CD4-positive, alpha-beta T cell treated with Interleukin-12 subunit alpha and Interleukin-12 subunit beta, for 1 hour (primary cell): ENCODE measurements around the gene ELL.

Source experiments
- DNase-seq: peaks from one replicate; pipeline ENCODE4 v3.0.0-alpha.2; 2020

Gene ELL

DNA sequence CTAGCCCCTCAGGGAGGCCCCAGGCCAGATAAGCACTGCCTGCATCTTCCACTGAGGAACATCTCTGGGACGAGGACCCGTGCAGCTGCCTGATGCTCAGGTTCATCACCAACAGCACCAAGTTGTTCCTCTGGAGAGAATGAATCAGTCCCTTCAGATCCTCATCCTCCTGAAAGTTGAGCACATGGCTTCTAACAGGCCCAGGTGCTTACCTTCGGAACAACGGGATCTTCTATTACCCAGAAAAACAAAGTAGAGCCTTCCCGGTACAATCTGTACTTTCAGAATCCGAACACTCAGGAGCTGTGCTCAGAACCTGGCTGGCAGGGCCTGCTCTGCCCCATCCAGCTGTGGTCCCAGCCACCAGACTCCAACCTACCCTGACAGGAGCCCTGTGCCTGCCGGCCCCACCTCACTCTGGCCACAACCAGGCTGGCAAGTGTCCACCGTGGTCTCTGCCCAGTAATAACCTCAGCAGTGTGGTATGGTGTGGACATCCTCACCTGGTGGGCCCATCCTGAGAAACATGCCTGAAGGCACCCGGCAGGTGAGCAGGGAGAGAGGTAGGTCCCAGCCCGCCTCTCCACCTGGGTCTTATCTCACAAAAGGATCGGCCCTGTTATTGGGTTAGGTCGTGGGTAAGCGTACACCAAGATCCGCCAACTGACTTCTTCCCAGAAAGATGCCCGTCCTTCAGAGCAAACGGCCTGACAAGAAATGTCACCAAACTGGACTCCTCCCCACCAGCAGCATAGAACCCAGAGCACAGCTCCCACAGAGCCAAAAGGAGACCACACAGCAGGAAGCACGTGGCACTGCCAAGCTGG, 34.1 kb downstream of the ELL start:
- DNase-seq = no peak

DNA sequence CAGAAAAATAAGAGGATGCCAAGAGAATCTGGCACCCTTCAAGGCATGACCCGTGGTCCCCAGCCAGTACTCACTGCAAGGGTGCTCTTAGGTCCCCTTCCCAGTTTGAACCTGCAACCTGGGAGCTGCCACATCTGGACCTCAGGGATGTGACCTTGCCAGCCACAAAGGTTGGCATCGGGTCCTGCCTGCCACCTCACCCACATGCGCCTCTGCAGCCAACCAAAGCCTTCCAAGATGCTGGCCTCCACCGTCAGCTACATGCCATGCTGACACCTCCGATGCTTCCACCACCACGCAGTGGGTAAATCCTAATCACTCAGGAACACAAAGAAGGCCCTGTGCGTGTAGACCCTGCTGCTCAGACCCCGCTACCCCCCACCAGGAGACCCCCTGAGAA, 35.1 kb downstream of the ELL start:
- DNase-seq = no peak

DNA sequence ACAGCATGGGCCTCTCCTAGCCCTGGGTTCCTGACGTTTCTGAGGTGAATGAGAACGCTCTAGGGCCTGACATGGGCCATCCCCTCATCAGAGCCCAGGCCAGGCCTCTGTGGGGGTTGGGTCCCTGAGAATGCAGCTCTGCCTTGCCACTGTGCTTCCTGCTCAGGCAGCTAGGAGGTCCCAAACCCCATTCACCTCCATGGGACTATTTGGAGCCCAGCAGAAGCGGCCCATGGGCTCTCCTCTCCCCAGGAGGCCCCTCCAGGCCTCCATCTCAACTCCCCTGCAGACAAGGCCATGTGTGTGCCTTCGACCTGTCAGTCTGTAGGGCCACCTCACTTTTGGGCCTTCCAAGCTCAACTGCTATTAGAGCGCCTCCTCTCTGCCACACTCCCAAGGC, 36.9 kb downstream of the ELL start:
- DNase-seq = no peak

DNA sequence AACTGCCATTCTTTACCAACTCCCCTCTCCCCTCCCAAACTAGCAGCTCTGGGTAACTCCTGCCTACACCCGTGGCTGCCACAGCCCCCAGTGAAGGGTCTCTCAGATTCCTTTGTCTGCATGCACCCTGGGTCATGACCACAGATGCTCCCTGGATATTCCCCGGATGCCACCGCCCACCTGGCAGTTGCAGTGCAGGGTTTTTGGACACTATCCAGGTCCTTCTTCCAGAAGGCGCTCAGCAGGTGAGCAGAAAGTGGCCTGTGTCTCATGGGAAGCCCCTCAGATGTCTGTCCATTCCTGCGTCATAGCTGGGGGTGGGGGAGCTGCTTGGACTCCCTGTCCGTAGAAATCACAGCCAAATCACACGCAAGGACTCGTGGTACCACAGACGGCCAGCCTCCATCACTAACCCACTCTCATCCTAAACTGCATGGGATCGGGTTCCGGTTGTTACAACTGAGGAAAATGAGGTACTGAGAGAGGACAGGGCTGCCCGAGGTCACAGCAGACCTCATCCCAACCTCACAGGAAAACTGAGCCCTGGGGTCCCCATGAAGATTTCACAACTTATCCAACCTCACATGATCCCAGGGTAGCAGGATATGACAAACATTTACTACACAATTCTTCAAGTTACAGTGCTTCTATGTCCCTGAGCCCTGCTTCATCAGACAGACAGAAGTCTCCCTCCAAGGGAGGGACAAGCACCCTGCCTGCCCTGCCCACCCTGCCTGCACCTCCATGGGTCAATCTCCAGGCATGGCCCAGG, 38.6 kb downstream of the ELL start:
- DNase-seq = no peak

DNA sequence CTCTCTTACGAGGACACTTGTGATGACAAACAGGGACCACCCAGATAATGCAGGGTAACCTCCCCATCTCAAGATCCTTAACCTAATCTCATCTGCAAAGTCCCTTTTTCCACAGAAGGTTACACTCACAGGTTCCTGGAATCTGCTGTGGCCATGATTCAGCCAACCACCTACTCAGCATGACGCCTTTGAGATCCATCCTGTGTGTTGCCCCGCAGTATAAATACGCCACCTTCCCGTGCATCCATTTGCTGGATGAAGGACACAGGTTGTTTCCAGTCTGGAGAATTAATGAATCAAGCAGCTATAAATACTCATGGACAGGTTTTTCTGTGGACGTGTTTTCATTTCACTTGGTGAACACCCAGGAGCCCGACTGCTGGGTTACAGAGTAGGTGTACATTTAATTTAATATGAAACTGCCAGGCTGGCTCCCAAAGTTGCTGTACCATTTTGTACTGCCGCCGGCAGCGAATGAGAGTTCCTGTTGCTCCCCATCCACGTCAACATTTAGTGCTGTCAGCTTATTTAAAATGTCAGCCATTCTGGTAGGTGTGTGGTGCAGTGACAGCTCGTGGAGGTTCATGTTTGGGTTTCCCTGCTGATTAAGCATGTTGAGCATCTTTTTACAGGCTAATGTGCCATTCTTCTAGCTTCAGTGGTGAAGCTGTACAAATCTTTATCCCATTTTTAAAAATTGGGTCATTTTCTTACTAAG, 40.2 kb downstream of the ELL start:
- no peak for DNase-seq

DNA sequence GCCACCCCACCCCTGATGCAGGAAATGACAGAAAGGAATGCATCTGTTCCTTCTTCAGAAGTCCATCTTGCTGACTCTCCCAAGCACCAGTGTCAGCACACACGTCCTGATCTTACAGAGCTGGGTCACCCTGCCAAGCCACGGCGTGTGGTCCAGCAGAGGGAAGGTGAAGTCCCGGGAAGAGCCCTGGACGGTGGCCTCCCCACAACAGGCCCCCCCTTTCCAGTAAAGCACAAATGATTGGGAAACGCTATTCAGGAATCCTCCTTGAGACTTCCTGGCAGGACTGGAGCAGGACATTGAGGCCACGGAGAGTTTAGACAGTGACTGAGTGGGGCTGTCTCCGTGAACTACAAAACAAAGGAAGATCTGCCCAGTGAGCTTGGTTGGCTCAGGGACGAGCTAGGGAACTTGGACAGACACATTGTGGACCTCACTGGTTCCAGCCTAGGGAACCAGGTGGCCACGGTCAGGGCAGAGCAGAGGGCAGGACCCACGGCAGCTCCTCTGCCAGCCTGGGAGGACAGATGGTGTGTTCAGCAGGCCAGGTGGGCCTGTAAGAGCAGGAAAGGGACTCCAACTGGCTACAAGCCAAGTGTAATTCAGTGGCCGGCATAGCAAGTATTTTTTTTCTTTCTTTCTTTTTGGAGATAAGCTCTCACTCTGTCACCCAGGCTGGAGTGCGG, 41.7 kb downstream of the ELL start:
- DNase-seq = no peak

DNA sequence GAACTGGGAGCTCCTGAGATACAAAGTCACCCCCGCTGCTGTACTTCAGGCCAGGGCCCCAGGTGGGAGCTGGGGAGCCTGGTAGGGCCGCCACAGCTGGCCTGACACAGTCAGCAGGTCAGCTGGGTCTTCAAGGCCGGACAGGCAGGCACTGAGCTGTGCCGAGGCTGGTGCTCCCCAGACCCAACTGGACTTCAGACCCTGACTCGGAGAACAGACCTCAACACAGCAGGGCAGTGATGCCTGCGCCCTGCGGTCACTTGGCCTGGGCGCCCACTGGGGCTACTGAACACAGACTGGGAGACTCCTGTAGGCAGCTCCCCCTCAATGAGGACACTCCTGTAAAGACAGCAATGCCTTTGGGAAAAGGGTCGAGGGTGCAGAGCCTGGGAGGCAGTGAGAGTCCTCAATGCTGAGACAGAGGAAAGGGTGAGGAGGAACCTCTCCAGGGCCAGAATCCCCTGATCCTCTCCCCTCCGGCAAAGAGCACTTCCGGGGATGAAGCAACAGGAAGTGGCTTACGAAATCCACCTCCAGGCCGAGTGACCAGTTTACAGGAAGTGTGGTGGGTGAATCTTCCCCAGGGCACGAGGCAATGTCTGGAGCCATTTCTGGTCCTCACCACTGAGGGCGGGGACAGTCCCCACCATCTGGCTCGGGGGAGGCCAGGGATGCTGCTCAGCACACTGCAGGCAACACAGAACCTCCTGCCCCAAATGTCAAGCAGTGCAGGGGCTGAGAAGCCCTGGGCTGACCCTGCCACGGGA, 43.1 kb downstream of the ELL start:
- peak; percentile 65 for DNase-seq

DNA sequence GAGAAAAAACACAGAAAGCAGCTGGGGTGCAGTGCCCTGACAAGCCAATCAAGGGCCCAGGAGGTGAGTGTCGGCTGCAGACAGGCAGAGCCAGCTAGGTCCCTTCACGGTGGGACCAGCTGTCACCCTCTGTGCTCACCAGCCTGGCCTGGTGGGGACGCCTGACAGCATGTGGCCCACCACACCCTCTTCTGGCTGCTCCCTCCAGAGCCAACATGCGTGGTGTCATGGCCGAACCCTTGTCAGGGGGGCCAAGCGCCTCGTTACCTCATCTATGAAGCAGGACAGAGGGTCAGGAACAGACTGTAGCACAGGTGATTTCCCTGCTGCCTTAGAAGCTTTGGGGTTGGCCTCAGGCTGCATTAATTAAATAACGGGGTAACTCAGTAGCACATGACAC, 43.9 kb downstream of the ELL start:
- no peak for DNase-seq

DNA sequence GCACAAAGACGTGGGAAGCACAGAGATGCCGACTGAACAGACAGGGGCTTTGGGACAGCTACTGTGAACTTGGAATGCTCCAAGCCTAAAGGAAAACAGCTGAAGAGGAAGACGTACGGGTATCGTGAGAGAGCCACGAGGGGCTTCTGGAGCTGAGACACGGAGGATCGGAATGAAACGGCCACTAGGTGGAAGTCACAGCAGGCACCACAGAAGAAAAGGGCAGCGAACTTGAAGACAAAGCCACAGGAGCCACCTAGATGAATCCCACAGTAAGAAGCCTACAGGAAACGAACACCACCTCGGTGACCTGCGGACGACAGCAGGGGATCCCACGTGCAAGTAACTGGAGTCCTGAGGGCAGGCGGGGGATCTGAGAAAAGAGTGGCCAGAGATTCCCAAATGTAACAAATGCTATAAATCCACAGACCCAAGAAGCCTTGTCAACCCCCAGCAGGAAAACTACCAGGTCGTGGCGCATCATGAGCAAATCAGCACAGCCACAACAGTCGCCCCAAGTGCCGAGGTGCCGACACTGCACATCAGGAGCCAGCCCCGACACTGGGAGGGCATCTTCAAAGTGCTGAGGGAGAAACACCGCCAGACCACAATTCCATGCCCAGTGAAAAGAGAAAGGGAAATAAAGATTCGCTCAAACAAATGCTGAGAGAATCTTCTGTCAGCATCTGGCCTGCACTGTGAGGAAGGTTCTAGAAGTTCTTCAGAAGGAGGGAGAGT, 44.7 kb downstream of the ELL start:
- DNase-seq = no peak

DNA sequence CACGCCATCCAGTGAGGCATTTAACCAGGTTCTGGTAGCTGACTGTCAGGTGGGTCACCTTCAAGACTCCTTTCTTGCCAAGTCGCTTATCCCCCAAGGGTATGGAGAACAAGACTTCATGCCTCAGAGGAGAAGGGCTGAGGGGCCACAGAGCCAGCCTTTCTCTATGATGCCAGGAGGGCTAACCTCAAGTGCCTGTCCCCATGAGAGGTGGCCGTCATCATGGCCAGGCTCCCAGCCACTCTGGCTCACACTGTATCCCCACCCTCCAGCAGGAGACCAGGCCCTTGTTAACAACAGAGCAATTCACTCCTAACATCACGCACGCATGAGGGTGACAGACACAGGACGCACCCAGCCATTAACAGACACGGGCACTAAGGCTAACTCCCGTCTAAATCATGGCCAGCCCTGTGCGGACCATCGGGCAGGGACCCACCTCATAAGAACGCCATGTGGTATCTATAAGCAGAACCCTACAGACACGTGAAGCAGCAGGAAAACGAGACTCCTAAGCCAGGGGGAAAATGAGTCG, 45.3 kb downstream of the ELL start:
- DNase-seq = no peak

DNA sequence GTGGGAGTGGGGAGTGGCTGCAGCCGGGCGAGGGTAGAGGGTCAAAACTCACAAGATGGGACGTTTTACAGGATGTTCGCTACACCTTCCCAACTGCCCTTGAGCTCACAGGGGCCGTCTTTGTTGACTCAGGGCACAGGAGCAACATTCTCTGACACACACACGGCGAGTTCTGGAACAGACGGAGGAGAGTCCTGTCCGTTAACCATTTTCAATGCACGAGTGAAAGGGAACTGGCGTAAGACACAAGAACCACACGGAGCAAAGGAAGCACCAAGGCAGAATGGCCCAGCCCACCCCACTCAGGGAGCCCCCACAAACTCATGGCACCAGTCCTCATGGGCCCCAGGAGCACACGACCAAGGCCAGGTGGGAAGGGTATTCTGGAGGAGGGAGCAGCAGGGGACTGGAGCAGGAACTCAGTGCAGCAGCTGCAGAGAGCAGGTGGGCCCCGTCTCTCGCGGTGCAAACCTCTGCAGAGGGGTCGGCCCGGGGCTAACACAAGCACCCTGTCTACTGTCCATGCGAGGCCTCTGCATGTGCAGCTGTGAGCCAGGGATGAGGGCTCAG, 46.0 kb downstream of the ELL start:
- DNase-seq = no peak

DNA sequence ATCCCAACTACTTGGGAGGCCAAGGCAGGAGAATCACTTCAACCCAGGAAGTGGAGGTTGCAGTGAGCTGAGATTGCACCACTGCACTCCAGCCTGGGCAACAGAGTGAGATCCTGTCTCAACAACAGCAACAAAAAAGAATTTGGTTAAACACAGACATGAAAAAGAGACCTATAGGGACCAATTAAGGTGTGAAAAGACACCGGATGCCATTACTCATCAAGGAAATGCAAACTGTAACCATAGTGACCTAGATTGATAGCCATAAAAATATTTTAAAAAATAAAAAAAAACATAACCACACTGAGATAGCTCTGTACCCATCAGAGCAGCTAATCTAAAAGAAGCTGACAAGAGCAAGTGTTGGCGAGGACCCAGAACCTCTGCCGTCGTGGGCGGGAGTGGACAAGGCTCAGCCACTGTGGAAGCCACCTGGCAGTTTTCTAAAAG, 46.8 kb downstream of the ELL start:
- peak; percentile 80 for DNase-seq

DNA sequence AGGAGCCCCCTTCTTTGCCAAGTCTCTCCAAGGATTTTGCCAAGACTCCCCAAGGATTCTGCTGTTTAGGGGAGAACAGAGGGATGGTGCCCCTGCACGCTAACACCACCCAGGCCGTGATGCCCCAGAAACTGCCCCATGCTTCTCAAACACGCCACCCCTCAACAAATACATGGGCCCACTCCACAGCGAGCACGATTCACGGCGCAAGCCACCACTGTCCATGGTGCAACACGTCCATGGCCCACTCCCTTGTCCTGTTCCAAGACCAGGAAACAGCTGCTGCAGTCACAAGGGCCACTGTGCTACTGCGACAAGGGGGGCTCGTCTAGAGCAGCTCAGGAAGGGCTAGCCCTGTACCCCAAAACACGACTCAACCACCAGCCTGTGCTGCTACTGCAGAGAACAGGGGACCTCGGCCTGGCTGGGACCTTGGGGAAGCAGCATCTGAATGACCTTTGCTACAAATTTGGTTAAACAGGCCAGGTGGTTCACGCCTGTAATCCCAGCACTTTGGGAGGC, 47.4 kb downstream of the ELL start:
- DNase-seq = no peak

DNA sequence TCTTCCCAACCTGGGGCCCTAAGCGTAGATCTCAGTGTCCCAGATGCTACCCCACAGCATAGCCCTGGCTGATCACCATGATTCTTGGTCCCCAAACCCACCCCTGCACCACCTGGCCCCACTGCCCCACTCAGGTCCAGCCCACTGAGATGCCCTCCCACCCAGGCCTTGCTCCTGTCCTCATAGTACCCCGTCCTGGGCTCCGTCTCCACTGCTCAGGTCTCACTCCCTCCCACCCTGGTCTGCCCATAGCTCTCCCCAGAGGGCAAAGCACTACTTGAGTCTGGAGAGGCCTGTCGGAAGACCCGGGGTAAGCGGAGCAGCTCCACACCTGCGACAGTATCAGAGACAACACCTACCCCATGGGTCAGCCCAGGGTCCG, 48.2 kb downstream of the ELL start:
- no peak for DNase-seq

DNA sequence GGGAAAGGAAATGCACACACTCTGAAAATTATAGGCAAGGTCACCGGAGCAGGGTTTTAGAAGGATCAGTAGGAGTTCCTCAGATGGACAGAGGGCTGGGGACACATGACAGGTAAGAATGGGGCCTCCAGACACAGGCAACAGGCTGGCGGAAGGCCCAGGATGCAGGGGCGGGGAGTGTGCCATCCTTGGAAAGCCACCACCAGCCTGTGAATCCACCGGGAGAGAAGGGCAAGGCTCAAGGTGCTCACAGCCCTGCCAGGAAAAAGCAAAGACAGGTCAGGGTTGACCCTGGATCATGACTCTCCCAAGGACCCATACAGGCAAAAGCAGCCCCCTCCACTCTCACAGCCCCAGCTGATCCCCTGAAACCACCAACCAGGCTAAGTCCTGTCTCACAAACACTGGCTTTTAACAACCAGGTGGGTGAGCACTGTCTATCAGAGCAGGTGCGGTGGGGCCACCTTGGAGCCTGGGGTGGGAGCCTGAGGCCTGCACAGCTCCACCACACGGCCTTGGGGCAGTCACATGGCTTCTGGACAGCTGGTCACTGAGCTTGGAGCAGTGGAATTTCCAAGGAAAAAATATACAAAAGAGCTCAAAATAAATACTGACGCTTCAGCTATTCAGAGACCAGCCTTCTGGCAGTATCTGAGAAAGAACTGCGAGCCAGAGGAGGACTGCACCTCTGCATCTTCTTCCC, 48.7 kb downstream of the ELL start:
- DNase-seq = no peak

DNA sequence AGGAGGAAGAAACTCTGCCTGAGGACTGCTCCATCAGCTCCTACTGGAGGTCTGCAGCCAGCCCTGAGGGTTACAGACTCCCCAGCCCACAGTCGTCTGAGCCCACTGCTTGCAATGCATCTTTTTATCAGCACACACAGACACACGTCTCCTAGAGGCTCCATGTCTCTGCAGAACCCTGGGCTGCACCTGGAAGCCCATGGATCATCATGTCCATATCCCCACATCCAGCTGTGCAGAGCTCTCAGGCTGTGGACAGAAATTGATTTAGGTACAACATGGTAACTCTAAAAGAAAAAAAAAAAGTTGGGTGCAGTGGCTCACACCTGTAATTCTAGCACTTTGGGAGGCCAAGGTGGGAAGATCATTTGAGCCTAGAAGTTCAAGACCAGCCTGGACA, 51.1 kb downstream of the ELL start:
- DNase-seq = no peak

DNA sequence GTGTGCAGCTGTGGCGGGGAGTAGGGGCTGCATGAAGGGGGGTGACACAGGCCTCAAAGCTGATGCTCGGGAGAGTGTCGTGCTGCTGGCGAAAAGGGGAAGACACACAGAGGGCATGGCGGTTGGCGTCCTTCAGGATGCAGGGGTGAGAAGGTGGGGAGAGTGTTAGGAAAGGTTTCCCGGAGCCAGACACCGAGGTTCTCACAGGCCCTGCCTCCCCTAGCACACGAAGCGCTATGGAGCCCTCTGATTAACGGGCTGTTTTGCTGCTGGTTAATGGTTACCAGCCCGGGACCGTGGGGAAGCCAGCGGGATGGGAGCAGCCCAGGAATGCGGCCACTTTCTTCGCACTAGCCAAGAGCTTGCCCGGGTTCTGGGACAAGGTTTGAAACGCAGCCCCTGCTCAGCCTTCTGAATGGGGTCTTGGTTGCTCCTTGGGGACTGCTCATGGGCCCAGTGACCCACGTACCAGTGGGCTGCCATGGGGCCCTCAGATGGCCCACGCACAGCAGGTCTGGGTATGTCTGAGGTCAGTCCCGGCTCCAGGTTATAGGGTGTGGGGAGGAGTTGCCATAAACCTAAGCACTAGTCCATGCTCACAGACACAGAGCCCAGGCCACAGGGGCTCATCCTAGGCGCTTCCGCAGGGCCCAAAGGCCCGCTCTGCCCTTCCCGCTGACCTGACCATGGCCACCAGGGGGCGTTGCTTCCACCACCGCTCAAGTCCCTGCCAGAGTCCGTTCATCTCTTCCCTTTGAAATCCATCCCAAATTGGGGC, 52.6 kb downstream of the ELL start:
- peak; percentile 63 for DNase-seq

DNA sequence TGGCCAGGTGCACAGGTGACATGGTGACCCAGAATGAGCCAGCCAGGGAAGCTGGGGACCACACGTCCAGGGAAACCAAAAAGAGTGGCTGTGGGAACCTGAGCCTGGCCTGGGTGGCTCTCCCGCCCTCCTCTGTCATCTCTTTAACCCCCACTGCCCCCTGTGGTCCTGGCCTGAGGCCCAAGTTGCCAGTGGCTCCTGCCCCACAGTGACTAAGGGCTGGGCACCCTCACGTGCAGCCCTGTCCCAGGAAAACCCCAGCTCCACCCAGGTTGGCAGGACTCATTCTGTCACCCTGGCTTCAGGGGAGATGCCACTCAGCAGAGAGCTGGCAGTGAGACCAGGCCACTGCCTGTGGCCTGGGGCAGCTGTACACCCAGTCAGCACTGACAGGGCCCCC, 53.4 kb downstream of the ELL start:
- DNase-seq = no peak

DNA sequence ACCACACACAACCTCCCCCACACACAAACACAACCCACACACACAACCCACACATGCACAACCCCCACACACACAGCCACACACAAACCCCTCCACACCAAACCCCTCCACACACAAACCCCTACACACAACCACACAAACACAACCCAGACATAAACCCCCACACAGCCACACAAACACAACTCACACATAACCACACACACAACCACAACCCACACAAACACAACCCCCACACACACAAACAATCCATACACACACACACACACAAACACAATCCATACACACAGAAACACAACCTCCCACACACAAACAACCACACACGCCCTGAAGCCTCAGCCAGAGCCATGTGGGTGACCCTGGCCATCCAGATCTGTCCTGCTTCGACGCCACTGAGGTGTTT, 53.9 kb downstream of the ELL start:
- DNase-seq = no peak
